Peyer's patch (tissue), 4 donors: ENCODE results near the gene NSMCE3. TPM values are rescaled to one million over a fixed set of nuclear protein-coding genes. Genes with fewer than 3 reads are reported as not detected.

ENCODE experiments used
- DNase-seq, 3 donors: peaks; one replicate each; pipeline ENCODE4 v3.0.0-alpha.2; 2017 to 2019
- H3K27ac ChIP-seq, 4 donors: fragments of 200-600 bp; sonication (generic); one replicate each; pipeline ENCODE4 v1.5.1; 2016 to 2019
- H3K27me3 ChIP-seq, 2 donors: fragments of 200-600 bp; sonication (generic); one replicate each; pipeline ENCODE4 v1.5.1; 2019
- H3K36me3 ChIP-seq, 3 donors: fragments of 200-600 bp; sonication (generic); one replicate each; pipeline ENCODE4 v1.5.1; 2016 to 2019
- H3K4me1 ChIP-seq, 4 donors: fragments of 200-600 bp; sonication (generic); one replicate each; pipeline ENCODE4 v1.5.1; 2016 to 2019
- H3K4me3 ChIP-seq, 4 donors: fragments of 200-600 bp; sonication (generic); 1 replicate in 3 of 4; 2 replicates in 1 of 4; pipeline ENCODE4 v1.5.1; 2016 to 2019; ENCODE audit warnings: mild to moderate bottlenecking in 1 of 4
- H3K9me3 ChIP-seq, 4 donors: fragments of 200-600 bp; sonication (generic); one replicate each; pipeline ENCODE4 v1.5.1; 2016 to 2019; ENCODE audit warnings: mild to moderate bottlenecking in 1 of 4
- POLR2A ChIP-seq, 2 donors: fragments of 450-650 bp; IDR thresholded peaks; one replicate each; pipeline ENCODE4 v1.5.1; 2017; ENCODE audit warnings: antibody characterized with exemption in 2 of 2, mild to moderate bottlenecking in 2 of 2, moderate library complexity in 2 of 2
- total RNA-seq, 4 donors: library from RNA; depleted of rRNA; stranded (reverse); fragments of >200 nt; gene quantifications; one replicate each; pipeline ENCODE4 v1.1.0, GENCODE V29; 2016
- TF ChIP-seq, protein P1 (sequence below), 6 experiments: fragments of 450-650 bp in 4 of 6; fragments of 200-600 bp in 2 of 6; sonication (generic) in 1 of 6; IDR thresholded peaks; one replicate each; pipeline ENCODE4 v1.5.1; 2017 to 2019; ENCODE audit warnings: antibody characterized with exemption in 6 of 6, mild to moderate bottlenecking in 3 of 6, moderate library complexity in 1 of 6

The NSMCE3 gene
- 1 to 10 TPM; 2.5 to 5.1 (median 3.7) TPM for total RNA-seq

DNA sequence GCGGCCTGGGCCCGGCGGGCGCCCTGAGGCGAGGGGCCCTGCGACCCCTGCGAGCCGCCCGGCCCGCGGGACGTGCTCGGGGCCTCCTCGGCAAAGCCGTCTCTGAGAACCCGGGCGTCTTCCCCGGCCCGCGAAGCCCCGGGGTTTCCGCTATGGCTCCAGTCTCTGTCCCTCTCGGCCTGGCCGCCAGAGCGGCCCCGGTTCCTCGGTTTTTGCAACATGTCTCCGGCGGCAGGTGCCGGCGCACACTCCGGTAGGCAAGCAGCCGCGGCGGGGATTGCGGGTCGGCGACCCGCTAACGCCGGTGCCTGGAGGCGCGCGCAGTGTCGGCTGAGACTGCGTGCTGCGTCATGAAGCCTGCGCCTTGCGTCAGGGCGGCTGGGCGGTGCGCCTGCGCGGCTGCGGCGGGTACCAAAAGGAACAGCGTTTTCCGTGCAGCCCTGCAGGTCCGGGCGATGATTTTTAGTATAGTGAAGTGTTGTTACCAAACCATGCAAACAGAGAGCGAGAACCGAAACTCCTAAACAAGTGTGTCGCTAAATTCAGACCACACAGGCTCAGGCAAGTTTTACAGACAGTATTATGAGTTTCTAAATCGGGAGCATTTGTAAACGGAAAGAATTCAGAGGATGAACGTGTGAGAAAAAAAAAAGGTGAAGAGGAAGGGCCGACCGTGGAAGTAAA lies at the start of gene NSMCE3:
Gene NSMCE3 (minus strand): TSS at position 338 of the 684 bp plus-strand sequence. CDS start 117 bp downstream, at position 221.
- peak; percentile 89 to 96 (median 90) for DNase-seq
- TF ChIP-seq, protein P1, sequence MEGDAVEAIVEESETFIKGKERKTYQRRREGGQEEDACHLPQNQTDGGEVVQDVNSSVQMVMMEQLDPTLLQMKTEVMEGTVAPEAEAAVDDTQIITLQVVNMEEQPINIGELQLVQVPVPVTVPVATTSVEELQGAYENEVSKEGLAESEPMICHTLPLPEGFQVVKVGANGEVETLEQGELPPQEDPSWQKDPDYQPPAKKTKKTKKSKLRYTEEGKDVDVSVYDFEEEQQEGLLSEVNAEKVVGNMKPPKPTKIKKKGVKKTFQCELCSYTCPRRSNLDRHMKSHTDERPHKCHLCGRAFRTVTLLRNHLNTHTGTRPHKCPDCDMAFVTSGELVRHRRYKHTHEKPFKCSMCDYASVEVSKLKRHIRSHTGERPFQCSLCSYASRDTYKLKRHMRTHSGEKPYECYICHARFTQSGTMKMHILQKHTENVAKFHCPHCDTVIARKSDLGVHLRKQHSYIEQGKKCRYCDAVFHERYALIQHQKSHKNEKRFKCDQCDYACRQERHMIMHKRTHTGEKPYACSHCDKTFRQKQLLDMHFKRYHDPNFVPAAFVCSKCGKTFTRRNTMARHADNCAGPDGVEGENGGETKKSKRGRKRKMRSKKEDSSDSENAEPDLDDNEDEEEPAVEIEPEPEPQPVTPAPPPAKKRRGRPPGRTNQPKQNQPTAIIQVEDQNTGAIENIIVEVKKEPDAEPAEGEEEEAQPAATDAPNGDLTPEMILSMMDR (IDR thresholded peaks at IDR 0.05) = peak in 1 of 6 experiments; percentile 10
- TF ChIP-seq POLR2A (IDR thresholded peaks at IDR 0.05) = peak; percentile 75 to 80
- H3K27ac ChIP-seq = peak within 1 kb of the TSS; percentile 87 to 97 (median 96)
- H3K9me3 ChIP-seq = no peaks in the 10 kb centered on the region
- peak within 1 kb of the TSS; percentile 86 to 96 (median 93) for H3K4me3 ChIP-seq
- peaks cover 0 to 16% (median 2%) of the 10 kb centered on the region in 4 donors for H3K4me1 ChIP-seq
- H3K27me3 ChIP-seq = no peaks in the 10 kb centered on the region
- H3K36me3 ChIP-seq = no peaks in the 10 kb centered on the region

DNA sequence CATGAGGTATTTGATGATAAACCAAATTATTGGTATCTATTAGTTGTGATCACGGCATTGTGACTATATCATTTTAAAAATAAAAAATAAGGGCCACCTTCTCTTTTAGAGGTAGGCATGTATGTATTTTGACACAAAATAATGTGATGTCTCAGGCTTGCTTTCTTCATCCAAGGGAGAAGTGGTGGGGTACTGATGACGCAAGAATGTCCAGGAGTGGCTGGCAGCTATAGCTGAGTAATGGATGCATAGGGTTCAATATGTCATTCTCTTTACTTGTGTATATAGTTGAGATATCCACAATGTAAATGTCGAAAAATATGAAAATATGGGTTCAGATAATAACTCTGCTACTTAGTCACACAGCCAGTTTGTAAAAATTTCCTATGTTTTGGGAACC lies 46.8 kb upstream of the NSMCE3 start:
- Histone ChIP-seq H3K4me3 (no peak overlapping the region), H3K36me3 (no peaks in the 10 kb centered on the region), H3K9me3 (no peaks in the 10 kb centered on the region), H3K27ac (no peak overlapping the region), H3K27me3 (no peaks in the 10 kb centered on the region), H3K4me1 (no peaks in the 10 kb centered on the region)
- DNase-seq = no peak
- no peak for TF ChIP-seq POLR2A (IDR thresholded peaks at IDR 0.05)
- TF ChIP-seq, protein P1 (IDR thresholded peaks at IDR 0.05) = no peak

DNA sequence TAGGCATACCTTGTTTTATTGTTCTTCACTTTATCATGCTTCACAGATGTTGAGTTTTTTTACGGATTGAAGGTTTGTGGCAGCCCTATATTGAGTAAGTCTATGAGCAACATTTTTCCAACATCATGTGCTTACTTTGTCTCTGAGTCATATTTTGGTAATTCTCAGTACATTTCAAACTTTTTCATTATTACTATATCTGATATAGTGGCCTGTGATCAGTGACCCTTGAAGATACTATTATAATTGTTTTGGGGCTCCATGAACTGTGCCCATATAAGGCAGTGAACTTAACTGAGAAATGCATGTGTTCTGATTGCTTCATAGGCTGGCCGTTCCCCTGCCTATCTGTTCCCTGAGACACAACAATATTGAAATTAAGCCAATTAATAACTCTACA lies 42.8 kb upstream of the NSMCE3 start:
- no peaks in the 10 kb centered on the region for H3K27me3 ChIP-seq
- TF ChIP-seq, protein P1 (IDR thresholded peaks at IDR 0.05) = no peak
- no peak for TF ChIP-seq POLR2A (IDR thresholded peaks at IDR 0.05)
- no peak overlapping the region for H3K4me3 ChIP-seq
- H3K36me3 ChIP-seq = no peaks in the 10 kb centered on the region
- H3K27ac ChIP-seq = no peak overlapping the region
- H3K4me1 ChIP-seq = no peaks in the 10 kb centered on the region
- H3K9me3 ChIP-seq = no peaks in the 10 kb centered on the region
- DNase-seq = no peak

DNA sequence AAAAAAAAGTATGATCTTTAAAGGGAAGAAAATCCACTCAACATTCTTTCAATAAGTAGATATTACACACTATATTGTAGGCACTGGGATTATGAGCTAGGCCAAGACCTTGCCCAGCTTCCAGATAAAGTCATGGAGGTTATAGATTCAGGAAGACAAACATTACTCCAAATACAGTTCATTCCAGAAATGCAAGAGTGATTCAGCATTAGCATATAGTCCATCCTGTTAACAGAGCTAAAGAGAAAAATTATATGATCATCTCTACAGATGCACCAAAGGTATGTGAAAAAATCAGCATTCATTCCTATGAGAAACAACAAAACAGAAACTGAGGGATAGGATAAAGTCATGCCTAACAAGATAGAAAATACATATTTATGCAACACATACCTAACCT lies 42.1 kb upstream of the NSMCE3 start:
- no peak overlapping the region for H3K27ac ChIP-seq
- H3K4me1 ChIP-seq = no peaks in the 10 kb centered on the region
- no peak overlapping the region for H3K4me3 ChIP-seq
- no peaks in the 10 kb centered on the region for H3K36me3 ChIP-seq
- H3K9me3 ChIP-seq = no peaks in the 10 kb centered on the region
- no peak for DNase-seq
- TF ChIP-seq POLR2A (IDR thresholded peaks at IDR 0.05) = no peak
- TF ChIP-seq, protein P1 (IDR thresholded peaks at IDR 0.05) = no peak
- no peaks in the 10 kb centered on the region for H3K27me3 ChIP-seq

DNA sequence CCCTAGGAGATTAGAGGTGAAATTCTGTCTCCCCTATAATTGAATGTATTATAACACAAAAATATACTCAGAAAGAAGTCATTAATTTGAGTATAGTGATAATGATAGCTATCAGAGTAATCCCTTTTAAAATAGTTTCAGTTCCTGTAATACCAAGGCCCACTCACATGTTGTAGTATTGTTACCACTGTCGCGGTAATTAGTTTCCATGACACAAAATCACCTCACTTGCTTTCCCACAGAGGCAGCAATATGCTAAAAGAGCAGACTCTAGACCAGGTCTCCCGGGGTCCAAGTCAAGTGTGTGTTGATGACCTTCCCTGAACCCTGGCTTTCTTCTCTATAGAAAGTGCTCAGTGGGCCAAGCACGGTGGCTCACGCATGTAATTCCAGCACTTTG lies 39.5 kb upstream of the NSMCE3 start:
- no peaks in the 10 kb centered on the region for H3K27me3 ChIP-seq
- H3K4me1 ChIP-seq = no peaks in the 10 kb centered on the region
- no peaks in the 10 kb centered on the region for H3K9me3 ChIP-seq
- no peaks in the 10 kb centered on the region for H3K36me3 ChIP-seq
- H3K27ac ChIP-seq = no peak overlapping the region
- no peak for TF ChIP-seq POLR2A (IDR thresholded peaks at IDR 0.05)
- TF ChIP-seq, protein P1 (IDR thresholded peaks at IDR 0.05) = no peak
- no peak overlapping the region for H3K4me3 ChIP-seq
- DNase-seq = no peak
